GM21723 (cell line): ENCODE results near the gene CSMD2.

Experiments used
- ATAC-seq: cut with Tn5 transposase; IDR thresholded peaks from one replicate; pipeline ENCODE4 v1.9.1; 2021; ENCODE audit warnings: mild to moderate bottlenecking, moderate library complexity; ENCODE audit not compliant: unreplicated experiment

CSMD2 gene

DNA sequence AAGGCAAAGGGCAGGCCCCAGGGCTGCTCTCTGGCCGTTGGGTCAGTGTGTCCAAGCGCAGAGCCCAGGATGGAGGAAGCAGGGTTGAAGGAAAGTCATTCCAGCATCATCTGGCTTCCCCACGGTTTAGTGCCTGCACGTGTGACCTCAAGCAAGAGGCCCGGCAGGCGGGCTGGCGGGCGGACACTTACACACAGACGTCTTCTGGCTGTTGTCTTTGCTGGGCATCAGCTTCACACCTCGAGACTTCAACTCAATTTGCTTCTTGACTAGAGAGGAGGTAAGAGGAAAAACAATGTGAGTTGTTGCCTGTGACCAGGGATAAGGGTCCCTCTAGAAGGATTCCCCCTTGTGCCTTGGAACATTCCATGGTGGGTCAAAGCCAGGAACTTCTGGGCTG is 339.5 kb downstream of the CSMD2 start:
- ATAC-seq, result no peak

DNA sequence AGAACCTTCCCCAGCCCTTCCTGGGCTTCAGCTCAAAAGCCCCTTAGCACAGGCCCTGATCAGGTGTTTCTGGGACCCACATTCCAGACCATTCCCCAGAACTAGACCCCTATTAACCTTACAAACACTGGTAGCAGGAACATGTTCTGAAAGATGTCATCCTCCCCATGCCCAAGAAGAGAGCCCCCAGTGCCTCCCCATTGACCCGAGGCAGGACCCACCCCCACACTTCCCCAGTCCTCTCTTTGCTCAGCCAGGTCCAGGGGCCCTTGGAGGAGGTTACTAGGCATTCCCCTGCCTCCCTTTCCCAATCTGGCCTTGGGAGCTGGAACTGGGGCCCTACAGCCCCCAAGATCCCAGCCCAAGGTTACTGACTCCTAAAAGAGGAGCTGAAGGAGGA is 340.1 kb downstream of the CSMD2 start:
- no peak for ATAC-seq

DNA sequence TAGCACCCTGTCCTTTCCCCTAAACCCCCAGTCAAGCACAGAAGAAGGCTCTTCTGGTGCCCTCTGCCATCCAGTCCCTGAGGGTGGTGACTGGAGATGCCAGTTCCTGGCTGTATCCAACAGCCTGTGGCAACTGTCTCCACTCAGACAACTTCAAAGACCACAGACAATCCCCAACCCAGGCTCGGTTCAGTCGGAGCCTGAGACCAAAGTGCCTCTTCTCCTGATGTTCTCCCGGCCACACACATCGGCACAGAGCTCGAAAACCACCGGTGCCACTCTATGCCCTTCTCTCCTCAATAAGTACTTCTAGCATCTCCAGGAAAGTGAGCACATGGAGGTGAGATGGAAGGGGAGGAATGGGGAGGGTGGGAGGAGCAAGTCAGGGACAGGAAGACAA is 340.7 kb downstream of the CSMD2 start:
- ATAC-seq, result no peak

DNA sequence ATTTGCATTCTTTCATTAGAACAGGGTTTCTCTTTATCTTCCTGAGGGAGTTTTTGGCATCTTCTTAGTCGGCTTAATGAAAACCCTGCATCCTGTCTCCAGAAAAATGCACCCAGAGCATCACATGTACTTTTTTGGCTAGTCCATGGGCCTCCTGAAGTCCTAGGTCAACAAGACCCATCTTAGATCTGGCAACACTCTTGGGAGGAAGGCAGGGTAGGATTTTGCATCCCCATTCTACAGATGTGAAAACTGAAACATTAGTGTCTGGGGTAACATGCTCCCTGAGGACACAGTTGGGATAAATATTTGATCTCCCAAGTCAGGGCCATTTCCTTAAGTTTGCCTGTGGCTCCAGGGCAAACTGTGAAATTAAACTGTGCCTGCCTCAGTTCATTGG is 341.2 kb downstream of the CSMD2 start:
- no peak for ATAC-seq

DNA sequence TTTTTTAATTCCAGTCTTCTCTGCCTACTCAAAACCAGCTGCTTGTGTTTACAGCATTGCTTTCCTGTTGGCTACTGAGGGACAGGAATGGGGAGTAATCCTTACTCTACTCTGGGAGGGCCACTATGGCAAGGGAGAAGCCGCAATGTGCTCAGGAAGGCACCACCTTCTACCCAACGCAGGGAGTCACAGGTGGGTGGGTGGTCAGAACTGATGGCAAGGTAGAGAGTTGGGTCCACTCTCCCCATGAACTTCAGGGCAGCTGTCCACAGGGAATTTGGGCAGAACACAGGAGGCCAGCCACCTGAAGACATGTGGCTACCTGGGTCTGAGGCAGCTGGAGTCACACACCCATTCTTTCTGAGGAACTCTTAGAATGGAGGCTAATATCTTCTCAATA is 341.6 kb downstream of the CSMD2 start:
- no peak for ATAC-seq

DNA sequence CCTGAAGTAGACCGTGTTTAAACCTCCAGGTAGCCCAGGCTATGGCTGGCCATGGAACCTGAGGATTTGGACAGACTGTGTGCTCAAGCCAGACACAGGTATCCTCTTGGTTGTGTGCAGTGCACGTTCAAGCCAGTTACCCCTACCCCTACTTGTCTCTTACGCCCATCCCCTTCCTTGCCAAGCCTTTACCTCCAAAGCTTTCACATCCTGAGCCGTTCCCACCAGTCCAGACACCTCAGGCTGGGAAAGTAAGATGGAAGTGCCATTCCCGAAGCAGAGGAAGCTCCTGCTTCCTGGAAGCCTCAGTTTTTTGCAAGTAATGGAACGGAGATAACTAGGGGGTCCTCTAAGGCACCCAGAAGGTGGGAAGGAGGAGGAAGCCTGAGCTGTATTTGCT is 342.6 kb downstream of the CSMD2 start:
- ATAC-seq, result no peak

DNA sequence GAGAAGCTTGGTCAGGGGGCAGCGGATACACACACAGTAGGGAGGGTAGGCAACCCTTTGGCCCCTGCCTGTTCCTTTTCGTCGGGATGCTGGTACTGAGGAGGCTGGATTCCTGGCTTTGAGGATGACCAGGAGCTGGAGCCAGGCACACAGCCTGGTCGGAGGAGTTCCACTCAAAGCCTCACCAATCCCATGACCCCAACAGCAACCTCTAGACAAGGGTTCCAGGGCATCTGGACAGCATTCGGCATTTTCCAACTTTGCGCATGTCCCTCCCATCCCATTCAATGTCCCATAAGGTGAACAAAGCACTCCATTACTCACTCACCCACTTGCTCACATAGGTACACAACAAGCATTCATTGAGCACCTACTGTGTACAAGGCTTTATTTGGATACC is 343.7 kb downstream of the CSMD2 start:
- no peak for ATAC-seq

DNA sequence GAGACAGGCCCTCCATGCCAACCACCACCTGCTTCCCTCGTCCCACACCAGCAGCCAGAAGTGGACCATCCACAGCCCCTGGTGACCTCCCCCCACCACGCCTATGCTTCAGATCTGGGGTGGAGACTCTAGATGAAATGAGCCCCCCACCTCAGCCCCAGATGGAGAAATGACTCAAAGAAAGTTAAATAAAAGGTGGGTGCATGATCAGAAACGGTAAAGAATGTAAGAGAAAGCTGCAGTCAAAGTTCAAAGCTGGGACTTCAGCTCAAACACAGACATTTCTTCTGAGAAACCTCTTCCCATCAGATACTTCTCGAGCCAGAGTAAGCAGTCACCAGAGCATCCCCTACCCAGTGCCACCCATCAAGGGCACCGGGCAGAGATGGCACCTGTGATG is 344.2 kb downstream of the CSMD2 start:
- no peak for ATAC-seq

DNA sequence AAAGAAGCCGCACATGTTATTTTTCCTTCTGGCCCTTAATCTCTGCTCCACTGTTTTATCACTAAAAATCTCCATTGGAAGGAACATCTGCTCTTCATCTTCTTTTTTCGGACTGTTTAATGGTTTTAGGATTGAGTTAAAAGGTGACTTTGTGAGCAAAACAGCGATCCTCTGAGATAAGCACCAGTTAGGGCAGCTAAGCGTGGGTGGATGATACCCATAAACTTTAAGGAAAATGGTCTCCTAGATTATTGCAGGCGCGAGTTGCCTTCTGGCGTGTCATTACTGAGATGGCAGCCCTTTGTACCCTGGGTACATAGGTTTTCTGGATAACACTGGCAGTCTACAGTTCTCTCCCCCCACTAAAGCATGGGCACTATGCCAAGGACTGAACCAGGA is 345.1 kb downstream of the CSMD2 start:
- ATAC-seq, result no peak

DNA sequence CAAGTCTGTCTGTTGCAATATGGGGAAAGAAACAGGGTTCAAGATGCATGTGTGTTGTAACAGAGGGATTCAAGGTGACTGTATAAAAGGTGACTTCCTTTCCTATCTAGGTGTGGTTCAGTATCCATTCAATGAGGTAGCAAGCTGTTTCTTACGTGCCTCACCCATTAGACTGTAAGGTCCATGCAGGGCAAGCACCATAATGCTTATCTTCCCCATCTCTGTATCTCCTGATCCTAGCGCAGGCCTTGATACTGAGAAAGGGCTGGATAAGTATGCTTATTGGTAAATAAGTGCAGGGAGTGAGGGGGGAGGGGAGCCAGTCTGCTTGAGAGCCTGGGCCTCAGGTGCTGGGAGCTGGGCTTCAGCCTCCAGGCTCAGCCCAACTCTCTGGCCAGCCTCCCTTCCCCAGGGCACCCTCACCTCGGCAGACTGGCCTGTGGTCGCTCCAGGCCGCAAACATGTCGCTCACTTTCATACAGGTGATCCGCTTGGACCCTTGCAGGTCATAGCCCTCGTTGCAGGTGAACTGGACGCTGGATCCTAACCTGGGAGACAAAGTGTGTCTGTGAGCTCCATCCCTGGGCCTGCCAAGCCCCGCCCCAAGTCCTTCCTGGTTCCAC is 345.6 kb downstream of the CSMD2 start:
- no peak for ATAC-seq

DNA sequence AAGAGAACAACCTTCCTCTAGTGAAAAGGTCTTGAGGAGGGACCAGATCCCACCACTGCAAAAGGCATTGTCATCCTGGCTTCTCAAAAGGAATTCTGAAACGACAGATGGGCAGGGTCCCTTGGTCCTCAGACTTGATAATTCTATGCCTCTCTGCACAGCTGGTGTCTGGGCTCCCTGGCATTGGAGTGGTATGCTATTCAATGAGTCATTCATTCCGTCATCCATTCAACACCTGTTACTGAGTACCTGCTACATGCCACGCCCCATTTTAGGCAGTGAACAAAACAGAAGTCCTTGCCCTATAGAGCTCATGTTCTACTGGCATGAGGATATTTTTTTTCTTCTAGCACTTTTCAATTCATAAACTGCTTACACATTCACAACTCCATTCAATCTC is 347.0 kb downstream of the CSMD2 start:
- no peak for ATAC-seq

DNA sequence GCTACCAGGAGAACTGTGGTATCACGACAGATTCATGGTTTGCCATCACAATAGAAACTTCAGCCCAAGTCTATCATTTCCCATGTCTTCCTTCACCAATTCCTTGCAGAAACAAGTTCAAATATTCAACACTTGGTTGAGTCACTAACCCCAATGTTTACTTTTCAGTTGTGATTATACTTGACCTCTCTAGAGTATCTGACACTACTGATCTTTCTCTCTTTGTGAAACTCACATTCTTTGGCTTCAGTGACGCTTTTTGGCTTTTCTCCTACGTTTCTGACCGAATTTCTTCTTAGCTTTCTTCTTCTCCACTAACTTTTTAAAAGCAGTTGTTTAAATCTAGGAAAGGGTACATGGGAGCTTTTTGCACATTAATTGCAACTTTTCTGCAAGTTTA is 350.0 kb downstream of the CSMD2 start:
- ATAC-seq, result no peak

DNA sequence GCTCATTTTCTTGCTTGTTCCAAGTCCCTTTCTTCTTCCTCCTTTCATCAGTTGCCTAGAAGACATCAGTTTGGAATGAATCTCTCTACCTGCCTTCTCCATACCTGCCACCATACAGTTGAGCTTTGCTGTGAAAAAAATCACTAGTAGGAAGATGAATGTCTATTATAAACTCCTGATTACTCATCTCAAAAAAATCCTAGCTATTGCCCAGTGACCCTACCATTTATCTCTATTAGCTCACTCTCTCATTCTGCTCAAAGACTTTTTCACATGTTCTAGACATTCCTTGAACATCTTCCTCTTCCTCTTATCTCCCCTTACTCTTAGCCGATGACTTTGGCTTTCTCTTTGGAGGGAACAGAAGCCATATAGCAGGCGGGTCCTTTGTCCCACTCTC is 350.9 kb downstream of the CSMD2 start:
- no peak for ATAC-seq

DNA sequence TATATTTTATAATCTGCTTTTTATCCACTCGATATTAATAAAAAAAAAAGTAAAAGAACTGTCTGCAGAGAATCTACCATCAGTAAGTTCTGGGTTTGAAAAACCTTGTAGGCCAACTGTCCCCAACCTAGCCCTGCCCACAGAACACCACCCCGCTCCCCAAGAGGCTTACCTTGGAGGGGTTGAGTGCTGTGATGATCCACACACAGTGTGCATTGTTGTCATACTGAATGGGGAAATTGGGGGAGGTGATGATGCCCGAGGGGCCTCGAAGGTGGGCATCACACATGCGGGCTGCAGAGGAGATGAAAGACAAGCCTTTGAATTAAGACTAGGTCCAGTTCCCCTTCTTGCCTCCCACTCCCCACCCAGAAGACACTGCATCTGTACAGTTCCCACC is 354.5 kb downstream of the CSMD2 start:
- ATAC-seq, result no peak

DNA sequence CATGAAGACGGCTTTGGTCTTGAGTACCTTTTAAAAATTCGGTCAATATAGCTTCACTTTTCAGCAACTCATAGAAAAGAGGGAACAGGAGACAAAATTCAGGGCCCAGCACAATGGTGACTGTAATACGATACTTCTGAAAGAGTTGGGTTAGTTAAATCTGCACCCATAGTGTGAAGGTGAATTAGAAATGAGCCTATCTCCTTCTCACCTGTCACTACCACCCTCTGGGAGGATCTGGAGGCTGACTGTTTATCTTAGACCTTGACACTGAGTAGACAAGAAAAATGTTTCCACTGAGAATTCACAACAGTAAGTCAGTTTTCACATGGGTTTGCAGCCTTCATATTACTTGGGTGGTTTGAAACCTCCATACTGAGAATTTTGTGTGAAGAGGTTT is 359.0 kb downstream of the CSMD2 start:
- no peak for ATAC-seq

DNA sequence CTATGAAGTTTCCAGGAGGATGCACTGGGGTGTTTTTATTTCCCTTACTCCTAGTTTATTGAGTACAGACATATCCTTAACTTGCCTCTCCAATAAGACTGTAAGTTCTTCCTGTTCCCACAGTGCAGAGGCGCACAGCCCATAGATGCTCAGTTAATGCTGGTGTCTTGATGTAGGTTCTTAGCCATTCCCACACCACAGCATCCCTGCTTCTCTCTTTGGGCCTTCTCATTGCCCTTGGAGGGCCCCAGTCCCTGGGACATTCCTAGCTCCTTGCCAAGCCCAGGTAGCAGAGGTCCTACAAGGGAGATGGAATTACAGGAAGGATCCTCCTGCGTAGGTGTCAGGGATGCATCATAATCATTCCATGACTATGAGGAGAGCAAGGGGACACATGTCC is 362.8 kb downstream of the CSMD2 start:
- ATAC-seq, result no peak

DNA sequence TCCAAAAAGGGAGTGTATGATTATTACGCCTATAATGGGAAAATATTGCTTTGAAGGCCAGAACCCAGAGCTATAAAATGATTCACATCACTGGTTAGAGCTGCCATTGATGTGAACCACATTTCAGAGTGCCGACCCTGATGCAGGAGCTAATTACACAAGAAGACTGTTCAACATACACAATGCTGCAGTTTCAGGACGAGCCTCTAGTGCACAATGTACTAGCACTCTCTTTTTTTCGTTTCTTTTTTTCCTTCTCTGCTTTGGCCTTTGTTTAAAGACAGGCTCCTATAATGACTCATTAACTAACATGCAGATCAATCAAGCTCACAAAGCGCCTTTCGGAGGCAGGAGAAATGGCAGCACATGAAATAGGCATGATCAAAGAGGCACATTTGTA is 367.2 kb downstream of the CSMD2 start:
- no peak for ATAC-seq

DNA sequence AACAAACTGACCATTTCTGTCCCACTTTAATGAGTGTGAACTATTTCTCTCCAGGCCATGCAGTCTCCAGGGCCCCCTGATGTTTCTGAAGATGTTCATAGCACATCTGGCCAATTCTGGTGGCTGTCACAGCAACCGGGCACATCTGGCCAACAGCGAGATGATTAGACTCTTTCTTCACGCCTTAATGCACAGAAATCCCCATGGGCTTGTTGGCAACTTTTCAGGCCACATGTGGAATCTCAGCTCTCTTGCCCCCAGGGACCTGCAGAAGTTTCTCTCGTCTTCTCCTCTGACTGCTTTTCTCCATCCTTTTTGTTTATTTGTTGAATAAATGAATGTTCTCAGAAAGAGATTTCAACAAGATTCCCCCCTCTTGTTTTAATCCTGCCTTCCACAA is 372.4 kb downstream of the CSMD2 start:
- ATAC-seq, result no peak

DNA sequence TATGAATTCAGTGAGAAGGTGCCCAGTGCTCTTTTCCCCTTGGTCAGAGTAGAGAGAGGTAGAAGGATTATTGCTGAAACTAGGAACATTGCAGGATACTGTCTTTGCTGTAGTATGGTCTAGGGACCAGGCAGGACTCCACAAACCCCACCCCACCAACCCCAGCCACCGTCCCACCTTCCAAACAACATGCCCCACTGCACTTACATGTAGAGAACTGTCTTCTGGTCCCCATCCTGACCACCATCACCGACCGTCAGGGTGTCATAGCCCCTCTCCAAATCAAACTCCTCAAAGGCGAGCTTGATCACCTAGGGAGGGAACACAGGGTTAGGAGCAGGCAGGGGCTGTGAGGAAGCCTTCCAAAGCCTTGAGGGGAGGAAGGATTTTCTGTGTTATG is 372.8 kb downstream of the CSMD2 start:
- ATAC-seq, result no peak

DNA sequence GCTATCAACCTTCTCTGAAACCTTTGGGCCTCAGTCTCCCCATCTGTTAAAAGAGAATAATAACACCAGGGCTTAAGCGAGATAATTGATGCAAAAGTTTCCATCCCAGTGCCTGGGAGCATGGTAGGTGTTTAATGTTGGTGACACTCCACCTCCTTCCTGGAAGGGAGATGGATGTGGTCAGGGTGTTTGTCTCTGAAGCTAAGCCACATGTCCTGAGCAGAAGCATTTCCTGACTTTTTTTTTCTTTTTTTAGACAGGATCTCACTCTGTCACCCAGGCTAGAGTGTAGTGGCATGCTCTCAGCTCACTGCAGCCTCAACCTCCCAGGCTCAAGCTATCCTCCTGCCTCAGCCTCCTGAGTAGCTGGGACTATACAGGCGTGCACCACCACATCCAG is 373.8 kb downstream of the CSMD2 start:
- no peak for ATAC-seq

DNA sequence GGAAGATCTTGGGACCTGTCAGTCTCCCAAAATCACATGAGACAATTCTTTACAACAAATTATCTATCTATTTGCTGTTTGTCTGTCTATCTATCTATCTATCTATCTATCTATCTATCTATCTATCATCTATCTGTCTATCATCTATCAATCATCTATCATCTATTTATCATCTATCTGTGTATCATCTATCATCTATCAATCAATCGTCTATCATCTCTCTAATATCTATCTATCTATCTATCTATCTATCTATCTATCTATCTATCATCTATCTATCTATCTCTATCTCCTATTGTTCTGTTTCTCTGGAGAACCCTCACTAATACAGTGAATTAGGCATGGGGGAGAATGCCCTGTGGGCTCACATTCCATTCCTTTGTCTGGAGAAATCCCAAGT is 374.5 kb downstream of the CSMD2 start:
- no peak for ATAC-seq

DNA sequence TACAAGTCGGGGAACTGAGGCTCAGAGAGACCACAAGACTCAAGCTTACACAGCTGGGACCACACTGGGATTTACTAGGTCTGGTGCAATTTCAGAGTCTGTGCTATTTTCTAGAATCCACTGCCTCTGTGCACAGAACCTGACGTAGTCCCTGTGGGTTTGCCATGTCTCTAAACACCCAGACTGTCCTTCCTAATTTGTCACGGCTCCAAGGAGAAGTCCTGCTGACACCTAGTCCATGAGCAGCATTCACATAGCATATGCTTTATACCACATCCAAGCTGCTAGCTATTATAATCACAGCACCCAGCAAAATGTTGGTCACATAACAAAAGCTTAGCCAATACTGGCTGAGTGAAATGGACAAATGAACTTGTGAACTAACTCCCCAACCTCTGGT is 380.2 kb downstream of the CSMD2 start:
- no peak for ATAC-seq

DNA sequence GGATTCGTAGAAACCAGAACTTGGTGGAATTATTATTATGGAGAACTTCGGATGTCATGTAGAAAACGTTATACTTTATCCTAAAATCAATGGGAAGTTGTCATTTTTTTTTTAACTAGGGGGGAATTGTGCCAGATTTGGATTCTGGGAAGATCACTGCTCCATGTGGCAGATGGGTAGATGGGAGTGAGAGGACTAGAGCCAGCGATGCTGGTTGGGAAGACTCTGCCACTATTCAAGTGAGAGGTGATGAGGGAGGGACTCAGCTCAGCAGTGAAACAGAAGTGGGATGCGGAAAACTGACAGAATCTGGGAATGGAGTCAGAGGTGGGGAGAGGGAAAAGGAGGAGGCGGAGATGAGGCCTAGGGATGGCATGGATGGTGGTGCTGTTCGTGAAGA is 382.3 kb downstream of the CSMD2 start:
- ATAC-seq, result no peak

DNA sequence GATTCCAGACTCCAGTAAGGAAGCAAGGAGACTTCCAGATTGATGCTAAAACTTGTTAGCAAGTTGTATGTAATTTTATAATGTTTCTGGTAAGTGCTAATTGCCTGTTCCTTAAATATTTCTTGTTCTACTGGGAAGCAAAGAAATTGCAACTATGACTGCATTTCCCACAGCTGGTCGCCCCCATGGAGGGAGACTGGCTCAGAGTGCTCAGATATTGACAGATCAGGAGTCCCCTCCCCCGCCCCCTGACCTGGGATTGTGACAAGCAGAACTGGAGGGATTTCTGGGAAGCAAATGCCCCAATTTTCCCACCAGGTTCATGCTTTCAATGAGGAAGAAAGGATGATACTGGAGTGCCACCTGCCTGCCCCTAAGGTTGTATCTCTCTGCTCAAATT is 383.4 kb downstream of the CSMD2 start:
- ATAC-seq, result no peak
